ENCODE measurements around the gene NCOA6.
A peak's percentile ranks its signal among the peaks of the same experiment; 100 is the strongest.

NCOA6 gene

GRCh38 chr20:34703424-34704176 lies 121.9 kb downstream of the NCOA6 start:
- DNase-seq = peak; percentile 40

- no peak for DNase-seq
Observed at GRCh38 chr20:34703061-34703423, 122.4 kb downstream of the NCOA6 start.

GRCh38 chr20:34701405-34702085 lies 123.9 kb downstream of the NCOA6 start:
- DNase-seq = no peak

GRCh38 chr20:34693414-34693813 lies 132.0 kb downstream of the NCOA6 start:
- DNase-seq = no peak

GRCh38 chr20:34691838-34692237 lies 133.6 kb downstream of the NCOA6 start:
- DNase-seq = no peak

- no peak for DNase-seq
Observed at GRCh38 chr20:34689486-34689885, 136.0 kb downstream of the NCOA6 start.

GRCh38 chr20:34683667-34684066 lies 141.8 kb downstream of the NCOA6 start:
- no peak for DNase-seq

- DNase-seq = no peak
Observed at GRCh38 chr20:34680586-34681175, 144.8 kb downstream of the NCOA6 start.

GRCh38 chr20:34676642-34677373 lies 148.6 kb downstream of the NCOA6 start, which contains the start of gene PIGU:
TSS of gene PIGU (minus strand) at chr20:34677092. CDS start at chr20:34677085, 7 bp downstream.
- peak; percentile 99 for DNase-seq

GRCh38 chr20:34675993-34676641 lies 149.3 kb downstream of the NCOA6 start:
- DNase-seq = no peak

GRCh38 chr20:34675561-34675960 lies 149.9 kb downstream of the NCOA6 start:
- DNase-seq = no peak

- no peak for DNase-seq
Observed at GRCh38 chr20:34673412-34673811, 152.0 kb downstream of the NCOA6 start.

- DNase-seq = no peak
Observed at GRCh38 chr20:34669094-34669493, 156.4 kb downstream of the NCOA6 start.
